Loucy (cell line): ENCODE results near the gene IFNGR1.

Experiments
- H2AFZ ChIP-seq: fragments of 200-600 bp; sonication (generic); 2 replicates; pipeline ENCODE4 v1.6.0; 2016; ENCODE audit warnings: antibody characterized with exemption, mild to moderate bottlenecking, low read length, moderate library complexity
- H3F3A ChIP-seq: fragments of 200-600 bp; 2 replicates; pipeline ENCODE4 v1.6.0; 2016; ENCODE audit warnings: antibody characterized with exemption, low read depth, mild to moderate bottlenecking
- H3K27me3 ChIP-seq: fragments of 200-600 bp; sonication (generic); 2 replicates; pipeline ENCODE4 v1.6.1; 2014; ENCODE audit warnings: low read length, mild to moderate bottlenecking; ENCODE audit not compliant: insufficient read depth, poor library complexity, severe bottlenecking
- H3K36me3 ChIP-seq: fragments of 200-600 bp; sonication (generic); 2 replicates; pipeline ENCODE4 v1.6.1; 2016; ENCODE audit warnings: low read length; ENCODE audit not compliant: insufficient read depth
- H3K4me1 ChIP-seq: fragments of 200-600 bp; sonication (generic); 2 replicates; pipeline ENCODE4 v1.5.1; 2014; ENCODE audit warnings: low read length, mild to moderate bottlenecking; ENCODE audit not compliant: insufficient read depth, poor library complexity, severe bottlenecking
- H3K4me2 ChIP-seq: fragments of 200-600 bp; sonication (generic); 2 replicates; pipeline ENCODE4 v1.6.0; 2014; ENCODE audit warnings: antibody characterized with exemption, low read length, low read depth, mild to moderate bottlenecking; ENCODE audit not compliant: poor library complexity, severe bottlenecking
- H3K4me3 ChIP-seq: fragments of 200-600 bp; sonication (generic); 2 replicates; pipeline ENCODE4 v1.5.1; 2014; ENCODE audit warnings: low read length, mild to moderate bottlenecking, mixed read lengths; ENCODE audit not compliant: poor library complexity, severe bottlenecking
- H3K79me2 ChIP-seq: fragments of 200-600 bp; sonication (generic); 2 replicates; pipeline ENCODE4 v1.6.1; 2014; ENCODE audit warnings: low read length; ENCODE audit not compliant: insufficient read depth
- H3K9ac ChIP-seq: fragments of 200-600 bp; sonication (generic); 2 replicates; pipeline ENCODE4 v1.6.0; 2014; ENCODE audit warnings: mild to moderate bottlenecking, low read depth, low read length, moderate library complexity; ENCODE audit not compliant: poor library complexity, severe bottlenecking
- H3K9me2 ChIP-seq: fragments of 200-600 bp; sonication (generic); replicated peaks from 2 replicates; pipeline ENCODE4 v1.6.1; 2016; ENCODE audit warnings: low read depth, low read length, mixed read lengths
- H3K9me3 ChIP-seq: fragments of 200-600 bp; sonication (generic); 2 replicates; pipeline ENCODE4 v1.6.1; 2014; ENCODE audit warnings: mild to moderate bottlenecking, antibody characterized with exemption, low read length, low read depth; ENCODE audit not compliant: insufficient read depth
- H4K20me1 ChIP-seq: fragments of 200-600 bp; sonication (generic); 2 replicates; pipeline ENCODE4 v1.6.0; 2014; ENCODE audit warnings: antibody characterized with exemption, low read length, mild to moderate bottlenecking; ENCODE audit not compliant: insufficient read depth, poor library complexity, severe bottlenecking
- CTCF ChIP-seq: fragments of 200-600 bp; sonication (generic); conservative IDR thresholded peaks from 2 replicates; pipeline ENCODE4 v1.5.1; 2014; ENCODE audit warnings: mild to moderate bottlenecking, antibody characterized with exemption, low read length
- EZH2phosphoT487 ChIP-seq: fragments of 200-600 bp; IDR thresholded peaks from 2 replicates; pipeline ENCODE4 v1.6.1; 2018; ENCODE audit warnings: antibody characterized with exemption, mild to moderate bottlenecking, moderate library complexity, borderline replicate concordance

Gene IFNGR1

GRCh38 chr6:137222381-137222780 is 3.2 kb upstream of the IFNGR1 start:
- H3K9me2 ChIP-seq, result no peaks in the 10 kb centered on the region
- peaks cover 16% of the 10 kb centered on the region for H3K79me2 ChIP-seq
- H3K4me1 ChIP-seq, result peaks cover 39% of the 10 kb centered on the region
- no peaks in the 10 kb centered on the region for H3F3A ChIP-seq
- H2AFZ ChIP-seq, result peak overlapping the region; percentile 71
- no peak for TF ChIP-seq CTCF
- no peak for TF ChIP-seq EZH2phosphoT487
- no peaks in the 10 kb centered on the region for H3K27me3 ChIP-seq
- no peaks in the 10 kb centered on the region for H3K9me3 ChIP-seq
- H3K36me3 ChIP-seq, result no peaks in the 10 kb centered on the region
- H4K20me1 ChIP-seq, result no peaks in the 10 kb centered on the region
- no peak overlapping the region for H3K4me3 ChIP-seq
- no peak overlapping the region for H3K9ac ChIP-seq
- H3K4me2 ChIP-seq, result no peak overlapping the region

- Histone ChIP-seq H4K20me1 (no peaks in the 10 kb centered on the region), H3K9me2 (no peaks in the 10 kb centered on the region), H3K9me3 (no peaks in the 10 kb centered on the region), H3K79me2 (peaks cover 21% of the 10 kb centered on the region), H2AFZ (peak overlapping the region; percentile 93), H3K36me3 (no peaks in the 10 kb centered on the region), H3K27me3 (no peaks in the 10 kb centered on the region), H3K4me3 (peak overlapping the region; percentile 86), H3K4me1 (peaks cover 45% of the 10 kb centered on the region), H3K9ac (peak overlapping the region; percentile 66), H3F3A (no peaks in the 10 kb centered on the region), H3K4me2 (peak overlapping the region; percentile 89)
- TF ChIP-seq EZH2phosphoT487, result no peak
- no peak for TF ChIP-seq CTCF
Observed at GRCh38 chr6:137219664-137220252, 573 bp upstream of the IFNGR1 start.

DNA sequence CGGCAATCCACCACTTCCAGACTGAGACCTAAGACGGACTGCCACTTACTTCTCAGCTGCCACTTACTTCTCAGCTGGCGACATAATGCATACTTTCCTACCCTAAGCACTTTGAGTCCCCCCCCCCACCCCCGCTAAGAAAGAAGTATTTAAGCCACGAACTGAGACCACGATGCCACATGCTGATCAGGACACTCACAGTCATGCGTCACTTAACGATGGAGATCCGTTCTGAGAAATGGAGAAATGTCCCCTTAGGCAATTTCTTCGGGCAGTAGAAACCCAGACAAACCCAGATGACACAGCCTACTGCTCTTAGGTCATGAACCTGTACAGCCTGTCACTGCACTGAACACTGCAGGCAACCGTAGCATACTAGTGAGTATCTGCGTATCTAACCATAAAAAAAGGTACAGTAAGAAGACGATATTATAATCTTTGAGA is 690 bp downstream of the IFNGR1 start:
- Histone ChIP-seq H3K4me1 (peaks cover 41% of the 10 kb centered on the region), H3K4me3 (peak overlapping the region; percentile 86), H3K9ac (peak overlapping the region; percentile 66), H3K36me3 (no peaks in the 10 kb centered on the region), H2AFZ (peak overlapping the region; percentile 93), H3K27me3 (no peaks in the 10 kb centered on the region), H3K9me2 (no peaks in the 10 kb centered on the region), H3F3A (no peaks in the 10 kb centered on the region), H4K20me1 (no peaks in the 10 kb centered on the region), H3K4me2 (peak overlapping the region; percentile 89), H3K9me3 (no peaks in the 10 kb centered on the region), H3K79me2 (peaks cover 26% of the 10 kb centered on the region)
- TF ChIP-seq EZH2phosphoT487 (no peak), CTCF (no peak)
